IPS-11a (cell line): ENCODE data around the gene NAT10.

Experiments
- H3K4me3 ChIP-seq: one replicate; pipeline ENCODE4 v1.5.1; 2013; ENCODE audit warnings: low read depth, low read length, control low read depth

NAT10 gene

GRCh38 chr11:34184505-34185015, 79.1 kb downstream of the NAT10 start:
- no peak overlapping the region for H3K4me3 ChIP-seq

GRCh38 chr11:34185926-34186841, 80.8 kb downstream of the NAT10 start:
- H3K4me3 ChIP-seq, result no peak overlapping the region

- H3K4me3 ChIP-seq, result no peak overlapping the region
Measured at GRCh38 chr11:34188181-34188580, 82.8 kb downstream of the NAT10 start.

GRCh38 chr11:34189191-34189590, 83.8 kb downstream of the NAT10 start:
- H3K4me3 ChIP-seq, result no peak overlapping the region

GRCh38 chr11:34190192-34191139, 85.0 kb downstream of the NAT10 start:
- no peak overlapping the region for H3K4me3 ChIP-seq

GRCh38 chr11:34191578-34191977, 86.1 kb downstream of the NAT10 start:
- no peak overlapping the region for H3K4me3 ChIP-seq

- no peak overlapping the region for H3K4me3 ChIP-seq
Measured at GRCh38 chr11:34192481-34193401, 87.3 kb downstream of the NAT10 start.

- no peak overlapping the region for H3K4me3 ChIP-seq
Measured at GRCh38 chr11:34194576-34195335, 89.3 kb downstream of the NAT10 start.
